Ishikawa (cell line): Measurements from ENCODE around the gene RGS9.

Experiments used
- CEBPB ChIP-seq: IDR thresholded peaks from 2 replicates; pipeline ENCODE4 v1.6.1; 2012
- CREB1 ChIP-seq: IDR thresholded peaks from 2 replicates; pipeline ENCODE4 v1.6.1; 2012; ENCODE audit warnings: low read depth
- EGR1 ChIP-seq: IDR thresholded peaks from 2 replicates; pipeline ENCODE4 v1.6.1; 2012
- EP300 ChIP-seq: IDR thresholded peaks from 2 replicates; pipeline ENCODE4 v1.6.1; 2012; ENCODE audit warnings: borderline replicate concordance
- FOXM1 ChIP-seq: IDR thresholded peaks from 2 replicates; pipeline ENCODE4 v1.6.1; 2012; ENCODE audit warnings: low read depth, borderline replicate concordance
- NFIC ChIP-seq: IDR thresholded peaks from 2 replicates; pipeline ENCODE4 v1.6.1; 2012
- RAD21 ChIP-seq: IDR thresholded peaks from 2 replicates; pipeline ENCODE4 v1.6.1; 2012; ENCODE audit warnings: low read depth
- TAF1 ChIP-seq: IDR thresholded peaks from 2 replicates; pipeline ENCODE4 v1.6.1; 2012; ENCODE audit warnings: low read depth, mild to moderate bottlenecking
- TCF12 ChIP-seq: IDR thresholded peaks from 2 replicates; pipeline ENCODE4 v1.6.1; 2012; ENCODE audit warnings: low read depth
- TEAD4 ChIP-seq: IDR thresholded peaks from 2 replicates; pipeline ENCODE4 v1.6.1; 2012
- YY1 ChIP-seq: IDR thresholded peaks from 2 replicates; pipeline ENCODE4 v1.6.1; 2012; ENCODE audit warnings: low read depth
- ZBTB7A ChIP-seq: IDR thresholded peaks from 2 replicates; pipeline ENCODE4 v1.6.1; 2012; ENCODE audit warnings: low read depth
- TF ChIP-seq, protein P1 (sequence below): IDR thresholded peaks from 2 replicates; pipeline ENCODE4 v1.6.1; 2012
- TF ChIP-seq, protein P2 (sequence below): IDR thresholded peaks from 2 replicates; pipeline ENCODE4 v1.6.1; 2012
- TF ChIP-seq, protein P3 (sequence below): IDR thresholded peaks from 2 replicates; pipeline ENCODE4 v1.6.1; 2012; ENCODE audit warnings: low read depth, mild to moderate bottlenecking

The RGS9 gene

GRCh38 chr17:65173284-65173793, 36.2 kb downstream of the RGS9 start:
- no peak for TF ChIP-seq CREB1
- no peak for TF ChIP-seq CEBPB
- TF ChIP-seq, protein P1, sequence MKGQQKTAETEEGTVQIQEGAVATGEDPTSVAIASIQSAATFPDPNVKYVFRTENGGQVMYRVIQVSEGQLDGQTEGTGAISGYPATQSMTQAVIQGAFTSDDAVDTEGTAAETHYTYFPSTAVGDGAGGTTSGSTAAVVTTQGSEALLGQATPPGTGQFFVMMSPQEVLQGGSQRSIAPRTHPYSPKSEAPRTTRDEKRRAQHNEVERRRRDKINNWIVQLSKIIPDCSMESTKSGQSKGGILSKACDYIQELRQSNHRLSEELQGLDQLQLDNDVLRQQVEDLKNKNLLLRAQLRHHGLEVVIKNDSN: no peak
- TF ChIP-seq, protein P2, sequence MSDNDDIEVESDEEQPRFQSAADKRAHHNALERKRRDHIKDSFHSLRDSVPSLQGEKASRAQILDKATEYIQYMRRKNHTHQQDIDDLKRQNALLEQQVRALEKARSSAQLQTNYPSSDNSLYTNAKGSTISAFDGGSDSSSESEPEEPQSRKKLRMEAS: no peak
- TF ChIP-seq, protein P3, sequence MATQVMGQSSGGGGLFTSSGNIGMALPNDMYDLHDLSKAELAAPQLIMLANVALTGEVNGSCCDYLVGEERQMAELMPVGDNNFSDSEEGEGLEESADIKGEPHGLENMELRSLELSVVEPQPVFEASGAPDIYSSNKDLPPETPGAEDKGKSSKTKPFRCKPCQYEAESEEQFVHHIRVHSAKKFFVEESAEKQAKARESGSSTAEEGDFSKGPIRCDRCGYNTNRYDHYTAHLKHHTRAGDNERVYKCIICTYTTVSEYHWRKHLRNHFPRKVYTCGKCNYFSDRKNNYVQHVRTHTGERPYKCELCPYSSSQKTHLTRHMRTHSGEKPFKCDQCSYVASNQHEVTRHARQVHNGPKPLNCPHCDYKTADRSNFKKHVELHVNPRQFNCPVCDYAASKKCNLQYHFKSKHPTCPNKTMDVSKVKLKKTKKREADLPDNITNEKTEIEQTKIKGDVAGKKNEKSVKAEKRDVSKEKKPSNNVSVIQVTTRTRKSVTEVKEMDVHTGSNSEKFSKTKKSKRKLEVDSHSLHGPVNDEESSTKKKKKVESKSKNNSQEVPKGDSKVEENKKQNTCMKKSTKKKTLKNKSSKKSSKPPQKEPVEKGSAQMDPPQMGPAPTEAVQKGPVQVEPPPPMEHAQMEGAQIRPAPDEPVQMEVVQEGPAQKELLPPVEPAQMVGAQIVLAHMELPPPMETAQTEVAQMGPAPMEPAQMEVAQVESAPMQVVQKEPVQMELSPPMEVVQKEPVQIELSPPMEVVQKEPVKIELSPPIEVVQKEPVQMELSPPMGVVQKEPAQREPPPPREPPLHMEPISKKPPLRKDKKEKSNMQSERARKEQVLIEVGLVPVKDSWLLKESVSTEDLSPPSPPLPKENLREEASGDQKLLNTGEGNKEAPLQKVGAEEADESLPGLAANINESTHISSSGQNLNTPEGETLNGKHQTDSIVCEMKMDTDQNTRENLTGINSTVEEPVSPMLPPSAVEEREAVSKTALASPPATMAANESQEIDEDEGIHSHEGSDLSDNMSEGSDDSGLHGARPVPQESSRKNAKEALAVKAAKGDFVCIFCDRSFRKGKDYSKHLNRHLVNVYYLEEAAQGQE: no peak
- no peak for TF ChIP-seq ZBTB7A
- no peak for TF ChIP-seq TAF1
- no peak for TF ChIP-seq EGR1
- no peak for TF ChIP-seq NFIC

- TF ChIP-seq TCF12 (no peak), CREB1 (no peak), EP300 (no peak), YY1 (no peak), RAD21 (no peak), ZBTB7A (no peak), FOXM1 (no peak), TEAD4 (no peak), EGR1 (no peak), TAF1 (no peak)
- TF ChIP-seq, protein P2: no peak
- TF ChIP-seq, protein P3: no peak
These were observed 37.0 kb downstream of the RGS9 start for GRCh38 chr17:65173976-65174683.

- TF ChIP-seq TEAD4 (no peak), RAD21 (no peak), EP300 (no peak), CEBPB (no peak), CREB1 (no peak), EGR1 (no peak), FOXM1 (no peak), ZBTB7A (no peak), TCF12 (no peak), YY1 (no peak)
- TF ChIP-seq, protein P3: no peak
- TF ChIP-seq, protein P1: no peak
- TF ChIP-seq, protein P2: no peak
These were observed 37.8 kb downstream of the RGS9 start for GRCh38 chr17:65174974-65175373.

GRCh38 chr17:65175952-65176351, 38.8 kb downstream of the RGS9 start:
- TF ChIP-seq, protein P2: no peak
- TF ChIP-seq NFIC (no peak), TEAD4 (no peak), ZBTB7A (no peak), FOXM1 (no peak)
- TF ChIP-seq, protein P1: no peak
